Measurements from ENCODE around the gene OR10G4. TPM values are rescaled to one million over a fixed set of nuclear protein-coding genes. Genes with fewer than 3 reads are reported as not detected.
"Not testable (repeated sequence)": the region's sequence is repeated elsewhere in the genome, so short reads cannot be mapped to it uniquely, and the experiment has no call there.

Gene OR10G4
- total RNA-seq, 4 donors from 2014 or later = not detected

GRCh38 chr11:123995119-123995518, 17.7 kb upstream of the OR10G4 start, which contains the start of gene OR10G6:
Gene OR10G6, minus strand, starts transcription at chr11:123995161. Its CDS starts 0 bp downstream, at chr11:123995161.
- Histone ChIP-seq H3K36me3 (no peaks in the 10 kb centered on the region), H3K27me3 (no peaks in the 10 kb centered on the region), H3K4me1 (no peaks in the 10 kb centered on the region), H3K9me3 (no peaks in the 10 kb centered on the region), H3K27ac (no peak within 1 kb of the TSS), H3K4me3 (no peak within 1 kb of the TSS)
- TF ChIP-seq CTCF (IDR thresholded peaks at IDR 0.05) = no peak
- no peak for TF ChIP-seq EP300 (IDR thresholded peaks at IDR 0.05)
- no peak for TF ChIP-seq POLR2AphosphoS5 (IDR thresholded peaks at IDR 0.05)
- no peak for TF ChIP-seq POLR2A (IDR thresholded peaks at IDR 0.05)
- WGBS = 84% methylated on average over 1 of the region's 1 CpG
- no peak for DNase-seq (ENCODE audit: low spot score in 2 of 2)

GRCh38 chr11:124015837-124016236, 3.0 kb downstream of the OR10G4 start:
- H3K27ac ChIP-seq; H3K27me3 ChIP-seq; DNase-seq (ENCODE audit: low spot score in 2 of 2); H3K4me3 ChIP-seq; H3K36me3 ChIP-seq; H3K4me1 ChIP-seq; H3K9me3 ChIP-seq: not testable (repeated sequence)
- WGBS = 89% methylated on average over 4 of the region's 9 CpGs

GRCh38 chr11:124026498-124026897, 13.7 kb downstream of the OR10G4 start, which contains the start of gene OR10G8:
Gene OR10G8, plus strand, starts transcription at chr11:124026798. Its CDS starts 2,825 bp downstream, at chr11:124029623.
- Histone ChIP-seq H3K27ac (no peak within 1 kb of the TSS), H3K27me3 (no peaks in the 10 kb centered on the region), H3K4me3 (no peak within 1 kb of the TSS), H3K4me1 (no peaks in the 10 kb centered on the region), H3K9me3 (no peaks in the 10 kb centered on the region), H3K36me3 (no peaks in the 10 kb centered on the region)
- DNase-seq (ENCODE audit: low spot score in 2 of 2) = no peak
- 80% methylated on average over 2 of the region's 2 CpGs for WGBS
- TF ChIP-seq EP300 (IDR thresholded peaks at IDR 0.05) (no peak), CTCF (IDR thresholded peaks at IDR 0.05) (no peak), POLR2AphosphoS5 (IDR thresholded peaks at IDR 0.05) (no peak), POLR2A (IDR thresholded peaks at IDR 0.05) (no peak)

GRCh38 chr11:124036666-124037065, 23.9 kb downstream of the OR10G4 start:
- Histone ChIP-seq H3K4me3 (no peak overlapping the region), H3K4me1 (no peaks in the 10 kb centered on the region), H3K36me3 (no peaks in the 10 kb centered on the region), H3K27me3 (peaks cover 8% of the 10 kb centered on the region), H3K27ac (no peak overlapping the region), H3K9me3 (no peaks in the 10 kb centered on the region)
- WGBS = 59% methylated on average over 1 of the region's 1 CpG
- no peak for DNase-seq (ENCODE audit: low spot score in 2 of 2)
- TF ChIP-seq POLR2A (IDR thresholded peaks at IDR 0.05) (no peak), CTCF (IDR thresholded peaks at IDR 0.05) (no peak), POLR2AphosphoS5 (IDR thresholded peaks at IDR 0.05) (no peak), EP300 (IDR thresholded peaks at IDR 0.05) (no peak)

GRCh38 chr11:124039557-124039956, 26.8 kb downstream of the OR10G4 start:
- WGBS = 84% methylated on average over 9 of the region's 9 CpGs
- no peak overlapping the region for H3K4me3 ChIP-seq

More at GRCh38 chr11:124039557-124039956, 26.8 kb downstream of the OR10G4 start:
- no peaks in the 10 kb centered on the region for H3K9me3 ChIP-seq
- DNase-seq (ENCODE audit: low spot score in 2 of 2) = no peak
- TF ChIP-seq POLR2A (IDR thresholded peaks at IDR 0.05) (no peak), POLR2AphosphoS5 (IDR thresholded peaks at IDR 0.05) (no peak), CTCF (IDR thresholded peaks at IDR 0.05) (no peak), EP300 (IDR thresholded peaks at IDR 0.05) (no peak)
- H3K4me1 ChIP-seq = no peaks in the 10 kb centered on the region
- no peaks in the 10 kb centered on the region for H3K36me3 ChIP-seq
- H3K27ac ChIP-seq = no peak overlapping the region
- peaks cover 12% of the 10 kb centered on the region for H3K27me3 ChIP-seq

Data from suprapubic skin (tissue), 4 donors.